Left renal cortex interstitium (tissue), 4 donors: ENCODE results near the gene CHAD. TPM values are rescaled to one million over a fixed set of nuclear protein-coding genes. Genes with fewer than 3 reads are reported as not detected.

Source experiments
- polyA plus RNA-seq, 4 donors: library from polyadenylated mRNA; unstranded; fragments of 120-200 nt; gene quantifications; one replicate each; pipeline ENCODE4 v1.2.1, GENCODE V29; 2013; ENCODE audit not compliant: insufficient read length in 4 of 4

CHAD gene
- polyA plus RNA-seq, 4 donors = 0.68 to 5.6 (median 2.4) TPM

Other genes with a start within 250 kb of the CHAD start
- 1 to 10 TPM in 3 of 4 donors, under 1 TPM in 1; 0.93 to 2.4 (median 1.9) TPM for gene TMEM92, start 194.4 kb downstream of the CHAD start, polyA plus RNA-seq
- gene XYLT2, start 122.8 kb downstream of the CHAD start, polyA plus RNA-seq = 10 to 100 TPM; 15.7 to 29.0 (median 26.0) TPM
- 10 to 100 TPM; 66.1 to 83.0 (median 76.9) TPM for gene MRPL27, start 95.7 kb downstream of the CHAD start, polyA plus RNA-seq
- gene EME1, start 95.7 kb downstream of the CHAD start, polyA plus RNA-seq = 10 to 100 TPM in 1 of 4 donors, 1 to 10 TPM in 3; 5.8 to 10.6 (median 8.8) TPM
- gene LRRC59, start 71.4 kb downstream of the CHAD start, polyA plus RNA-seq = 10 to 100 TPM; 55.2 to 62.0 (median 59.4) TPM
- gene ACSF2, start 42.7 kb downstream of the CHAD start, polyA plus RNA-seq = 100 to 1,000 TPM in 2 of 4 donors, 10 to 100 TPM in 2; 65.3 to 117 (median 100) TPM
- 10 to 100 TPM; 45.8 to 67.5 (median 54.4) TPM for gene RSAD1, start 10.0 kb upstream of the CHAD start, polyA plus RNA-seq
- 1 to 10 TPM; 1.2 to 3.2 (median 2.3) TPM for gene MYCBPAP, start 39.6 kb upstream of the CHAD start, polyA plus RNA-seq
- 10 to 100 TPM in 2 of 4 donors, 1 to 10 TPM in 2; 8.0 to 18.0 (median 10.9) TPM for gene EPN3, start 63.9 kb upstream of the CHAD start, polyA plus RNA-seq
- gene SPATA20, start 78.3 kb upstream of the CHAD start, polyA plus RNA-seq = 10 to 100 TPM; 50.8 to 71.7 (median 59.5) TPM
- 10 to 100 TPM in 1 of 4 donors, 1 to 10 TPM in 3; 7.6 to 10.4 (median 8.1) TPM for gene CACNA1G, start 91.8 kb upstream of the CHAD start, polyA plus RNA-seq
- 10 to 100 TPM in 2 of 4 donors, 1 to 10 TPM in 2; 5.3 to 14.4 (median 9.4) TPM for gene ABCC3, start 166.0 kb upstream of the CHAD start, polyA plus RNA-seq
- gene ANKRD40, start 239.0 kb upstream of the CHAD start, polyA plus RNA-seq = 10 to 100 TPM; 42.1 to 45.4 (median 44.7) TPM